PC-3 (cell line): ENCODE results near the gene ACAP3.

Source experiments
- EZH2 ChIP-seq: fragments of 300-600 bp; sonication (generic); IDR thresholded peaks from one replicate; pipeline ENCODE4 v1.6.1; 2017; ENCODE audit warnings: antibody characterized with exemption, mild to moderate bottlenecking, low read length; ENCODE audit not compliant: unreplicated experiment
- TF ChIP-seq, protein P1 (sequence below): fragments of 300-600 bp; sonication (generic); conservative IDR thresholded peaks from 2 replicates; pipeline ENCODE4 v1.5.1; 2017; ENCODE audit warnings: antibody characterized with exemption, low read depth, mild to moderate bottlenecking, low read length

DNA sequence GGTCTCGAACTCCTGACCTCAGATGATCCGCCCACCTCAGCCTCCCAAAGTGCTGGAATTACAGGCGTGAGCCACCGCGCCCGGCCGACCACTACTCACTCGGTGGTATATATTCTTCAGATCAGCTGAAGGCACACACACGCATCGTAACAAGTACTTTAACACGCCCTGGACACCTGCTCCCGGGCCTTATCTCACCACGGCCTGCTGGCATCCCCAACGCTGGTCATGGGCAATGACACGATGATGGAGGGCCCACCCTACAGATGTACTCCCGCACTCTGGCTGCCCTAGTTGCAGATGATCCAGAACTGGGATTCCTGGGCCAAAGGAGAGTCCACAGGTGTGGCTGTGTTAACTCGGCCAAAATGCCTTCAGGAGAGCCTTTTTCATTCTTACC lies 45.7 kb downstream of the ACAP3 start:
- TF ChIP-seq, protein P1, sequence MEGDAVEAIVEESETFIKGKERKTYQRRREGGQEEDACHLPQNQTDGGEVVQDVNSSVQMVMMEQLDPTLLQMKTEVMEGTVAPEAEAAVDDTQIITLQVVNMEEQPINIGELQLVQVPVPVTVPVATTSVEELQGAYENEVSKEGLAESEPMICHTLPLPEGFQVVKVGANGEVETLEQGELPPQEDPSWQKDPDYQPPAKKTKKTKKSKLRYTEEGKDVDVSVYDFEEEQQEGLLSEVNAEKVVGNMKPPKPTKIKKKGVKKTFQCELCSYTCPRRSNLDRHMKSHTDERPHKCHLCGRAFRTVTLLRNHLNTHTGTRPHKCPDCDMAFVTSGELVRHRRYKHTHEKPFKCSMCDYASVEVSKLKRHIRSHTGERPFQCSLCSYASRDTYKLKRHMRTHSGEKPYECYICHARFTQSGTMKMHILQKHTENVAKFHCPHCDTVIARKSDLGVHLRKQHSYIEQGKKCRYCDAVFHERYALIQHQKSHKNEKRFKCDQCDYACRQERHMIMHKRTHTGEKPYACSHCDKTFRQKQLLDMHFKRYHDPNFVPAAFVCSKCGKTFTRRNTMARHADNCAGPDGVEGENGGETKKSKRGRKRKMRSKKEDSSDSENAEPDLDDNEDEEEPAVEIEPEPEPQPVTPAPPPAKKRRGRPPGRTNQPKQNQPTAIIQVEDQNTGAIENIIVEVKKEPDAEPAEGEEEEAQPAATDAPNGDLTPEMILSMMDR, result no peak
- no peak for TF ChIP-seq EZH2
